CD14-positive monocyte (primary cell): ENCODE data around the gene TSPAN15. TPM values are rescaled to one million over a fixed set of nuclear protein-coding genes. Genes with fewer than 3 reads are reported as not detected.
A peak's percentile ranks its signal among the peaks of the same experiment; 100 is the strongest.

Experiments
- DNase-seq, 3 donors: peaks; one replicate each; pipeline ENCODE4 v3.0.0-alpha.2; 2011 to 2022
- H2AFZ ChIP-seq: 2 replicates; pipeline ENCODE4 v1.6.0; 2012; ENCODE audit warnings: mild to moderate bottlenecking, low read depth, low read length, inconsistent platforms; ENCODE audit not compliant: insufficient read depth, poor library complexity, severe bottlenecking
- H3K27ac ChIP-seq, 2 donors: 1 replicate in 1 of 2; 2 replicates in 1 of 2; pipeline ENCODE4 v1.5.1; 2012 to 2013; ENCODE audit warnings: low read length in 2 of 2, control low read depth in 1 of 2, inconsistent platforms in 1 of 2, low read depth in 1 of 2, mild to moderate bottlenecking in 1 of 2
- H3K27me3 ChIP-seq, 2 donors: one replicate each; pipeline versions ENCODE4 v1.6.0 to v1.6.1; 2011 to 2013; ENCODE audit warnings: low read length in 2 of 2; ENCODE audit not compliant: control insufficient read depth in 2 of 2, insufficient read depth in 2 of 2
- H3K36me3 ChIP-seq, 2 donors: replicated peaks in 1 of 2; 1 replicate in 1 of 2; 2 replicates in 1 of 2; pipeline versions ENCODE4 v1.5.1 to v1.6.1; 2012 to 2013; ENCODE audit warnings: low read length in 2 of 2, control low read depth in 1 of 2, inconsistent platforms in 1 of 2, mild to moderate bottlenecking in 1 of 2; ENCODE audit not compliant: insufficient read depth in 2 of 2, control insufficient read depth in 1 of 2
- H3K4me1 ChIP-seq, 2 donors: 1 replicate in 1 of 2; 2 replicates in 1 of 2; pipeline versions ENCODE4 v1.5.1 to v1.6.1; 2012 to 2013; ENCODE audit warnings: low read length in 2 of 2, control low read depth in 1 of 2, inconsistent platforms in 1 of 2, mild to moderate bottlenecking in 1 of 2, moderate library complexity in 1 of 2; ENCODE audit not compliant: insufficient read depth in 2 of 2, control insufficient read depth in 1 of 2
- H3K4me2 ChIP-seq: replicated peaks from 2 replicates; pipeline ENCODE3; 2012; ENCODE audit warnings: low read length, moderate library complexity, mild to moderate bottlenecking; ENCODE audit not compliant: poor library complexity, severe bottlenecking; ENCODE audit errors: extremely low read depth
- H3K4me3 ChIP-seq, 3 experiments: fragments of 200-600 bp in 1 of 3; sonication (generic) in 1 of 3; replicated peaks in 1 of 3; 1 replicate in 2 of 3; 2 replicates in 1 of 3; pipeline ENCODE4 v1.5.1; 2011 to 2013; ENCODE audit warnings: low read length in 3 of 3, mild to moderate bottlenecking in 3 of 3, control low read depth in 2 of 3, low read depth in 2 of 3, inconsistent platforms in 1 of 3, moderate library complexity in 1 of 3
- H3K79me2 ChIP-seq: 2 replicates; pipeline ENCODE4 v1.6.0; 2012; ENCODE audit warnings: mild to moderate bottlenecking, control low read depth, inconsistent platforms, low read length, moderate library complexity; ENCODE audit not compliant: insufficient read depth
- H3K9ac ChIP-seq: 2 replicates; pipeline ENCODE4 v1.6.0; 2017; ENCODE audit warnings: low read length, mild to moderate bottlenecking; ENCODE audit not compliant: insufficient read depth, poor library complexity, severe bottlenecking
- H3K9me3 ChIP-seq, 2 donors: replicated peaks in 1 of 2; 1 replicate in 1 of 2; 2 replicates in 1 of 2; pipeline versions ENCODE4 v1.5.1 to v1.6.1; 2012 to 2013; ENCODE audit warnings: low read length in 2 of 2, control low read depth in 1 of 2; ENCODE audit not compliant: control insufficient read depth in 1 of 2, insufficient read depth in 1 of 2
- H4K20me1 ChIP-seq: 2 replicates; pipeline ENCODE4 v1.6.0; 2012; ENCODE audit warnings: mild to moderate bottlenecking, low read length, control low read depth, moderate library complexity; ENCODE audit not compliant: insufficient read depth
- H3K27ac Mint-ChIP-seq, 7 donors: one replicate each; pipeline ENCODE4 v1.8.0; 2020; ENCODE audit warnings: mild to moderate bottlenecking in 7 of 7, mixed read lengths in 7 of 7, moderate library complexity in 6 of 7, inconsistent platforms in 2 of 7
- H3K27me3 Mint-ChIP-seq, 3 donors: one replicate each; pipeline ENCODE4 v1.8.0; 2021 to 2022; ENCODE audit warnings: low read depth in 3 of 3, mild to moderate bottlenecking in 3 of 3, mixed read lengths in 3 of 3, moderate library complexity in 3 of 3, inconsistent platforms in 1 of 3
- H3K36me3 Mint-ChIP-seq, 2 donors: one replicate each; pipeline ENCODE4 v1.8.0; 2020; ENCODE audit warnings: mixed read lengths in 2 of 2, inconsistent platforms in 1 of 2, mild to moderate bottlenecking in 1 of 2
- H3K4me1 Mint-ChIP-seq: one replicate; pipeline ENCODE4 v1.8.0; 2020; ENCODE audit warnings: mild to moderate bottlenecking, mixed read lengths
- H3K4me3 Mint-ChIP-seq, 2 donors: one replicate each; pipeline ENCODE4 v1.8.0; 2020; ENCODE audit warnings: mild to moderate bottlenecking in 2 of 2, mixed read lengths in 2 of 2, moderate library complexity in 1 of 2
- H3K9me3 Mint-ChIP-seq, 7 donors: one replicate each; pipeline ENCODE4 v1.8.0; 2020 to 2022; ENCODE audit warnings: mixed read lengths in 7 of 7, mild to moderate bottlenecking in 6 of 7, moderate library complexity in 6 of 7, inconsistent platforms in 2 of 7
- WGBS: methylation state at CpG from one replicate; pipeline ENCODE4 v1.1.5; 2013; ENCODE audit warnings: missing lambda C conversion rate; ENCODE audit not compliant: insufficient coverage; 5-methylcytosine and 5-hydroxymethylcytosine counted together
- intact Hi-C, 2 donors: fragments of 100-400 bp; cut with micrococcal nuclease; formaldehyde crosslinking; loops; one replicate each; pipeline versions ENCODE4 v1.15.0 to v1.15.1; 2023
- polyA plus RNA-seq, 3 donors: library from polyadenylated mRNA; depleted of rRNA in 1 of 3; unstranded in 2 of 3; stranded (reverse) in 1 of 3; fragments of 300-500 nt in 2 of 3; fragments of >200 nt in 1 of 3; fragmentation: Illumina TruSeq in 2 of 3; gene quantifications; 1 replicate in 2 of 3; 2 replicates in 1 of 3; pipeline ENCODE4 v1.2.3, GENCODE V29; 2012 to 2021
- TF ChIP-seq, protein P1 (sequence below): fragments of 200-600 bp; IDR thresholded peaks from one replicate; pipeline ENCODE4 v1.8.0; 2022; ENCODE audit warnings: antibody characterized with exemption, mild to moderate bottlenecking

Gene TSPAN15
- polyA plus RNA-seq, 3 donors, result 0.22 to 0.39 TPM; not detected in 1

DNA sequence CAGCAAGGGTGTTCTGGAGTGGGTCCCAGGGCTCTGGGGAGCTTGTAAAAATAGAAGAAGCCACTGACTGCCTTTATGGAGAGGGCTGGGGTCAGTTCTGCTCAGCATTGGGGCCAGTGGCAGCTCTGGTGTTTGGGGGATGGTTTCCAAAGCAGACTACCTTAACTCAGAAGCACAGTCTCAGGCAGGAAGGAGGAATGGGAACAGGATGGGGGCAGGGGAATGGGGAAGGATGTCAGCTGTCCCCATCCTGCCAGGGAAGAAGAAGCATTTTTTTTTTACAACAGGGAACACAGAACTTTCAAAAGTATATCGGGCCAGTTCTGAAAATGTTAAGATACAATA is 28.8 kb downstream of the TSPAN15 start:
- Histone ChIP-seq H3K9ac (no peak overlapping the region), H2AFZ (no peak overlapping the region), H3K9me3 (no peaks in the 10 kb centered on the region), H3K4me2 (no peak overlapping the region), H3K4me3 (no peak overlapping the region), H3K27me3 (no peaks in the 10 kb centered on the region), H3K79me2 (no peaks in the 10 kb centered on the region), H4K20me1 (no peaks in the 10 kb centered on the region), H3K27ac (no peak overlapping the region), H3K36me3 (no peaks in the 10 kb centered on the region), H3K4me1 (peaks cover 17 to 19% of the 10 kb centered on the region in 2 donors)
- Mint-ChIP-seq H3K27me3 (peaks cover 4 to 6% (median 6%) of the 10 kb centered on the region in 3 donors), H3K27ac (peak overlapping the region in 2 of 7 donors; percentile 4 to 17), H3K4me3 (no peak overlapping the region), H3K36me3 (no peaks in the 10 kb centered on the region), H3K9me3 (peaks cover 0 to 2% (median 0%) of the 10 kb centered on the region in 7 donors), H3K4me1 (peaks cover 24% of the 10 kb centered on the region)
- DNase-seq, result no peak
- intact Hi-C loops, result no loop called here
- TF ChIP-seq, protein P1, sequence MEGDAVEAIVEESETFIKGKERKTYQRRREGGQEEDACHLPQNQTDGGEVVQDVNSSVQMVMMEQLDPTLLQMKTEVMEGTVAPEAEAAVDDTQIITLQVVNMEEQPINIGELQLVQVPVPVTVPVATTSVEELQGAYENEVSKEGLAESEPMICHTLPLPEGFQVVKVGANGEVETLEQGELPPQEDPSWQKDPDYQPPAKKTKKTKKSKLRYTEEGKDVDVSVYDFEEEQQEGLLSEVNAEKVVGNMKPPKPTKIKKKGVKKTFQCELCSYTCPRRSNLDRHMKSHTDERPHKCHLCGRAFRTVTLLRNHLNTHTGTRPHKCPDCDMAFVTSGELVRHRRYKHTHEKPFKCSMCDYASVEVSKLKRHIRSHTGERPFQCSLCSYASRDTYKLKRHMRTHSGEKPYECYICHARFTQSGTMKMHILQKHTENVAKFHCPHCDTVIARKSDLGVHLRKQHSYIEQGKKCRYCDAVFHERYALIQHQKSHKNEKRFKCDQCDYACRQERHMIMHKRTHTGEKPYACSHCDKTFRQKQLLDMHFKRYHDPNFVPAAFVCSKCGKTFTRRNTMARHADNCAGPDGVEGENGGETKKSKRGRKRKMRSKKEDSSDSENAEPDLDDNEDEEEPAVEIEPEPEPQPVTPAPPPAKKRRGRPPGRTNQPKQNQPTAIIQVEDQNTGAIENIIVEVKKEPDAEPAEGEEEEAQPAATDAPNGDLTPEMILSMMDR, result no peak
- WGBS, result no CpG with 5 or more reads among the region's 1 CpG

DNA sequence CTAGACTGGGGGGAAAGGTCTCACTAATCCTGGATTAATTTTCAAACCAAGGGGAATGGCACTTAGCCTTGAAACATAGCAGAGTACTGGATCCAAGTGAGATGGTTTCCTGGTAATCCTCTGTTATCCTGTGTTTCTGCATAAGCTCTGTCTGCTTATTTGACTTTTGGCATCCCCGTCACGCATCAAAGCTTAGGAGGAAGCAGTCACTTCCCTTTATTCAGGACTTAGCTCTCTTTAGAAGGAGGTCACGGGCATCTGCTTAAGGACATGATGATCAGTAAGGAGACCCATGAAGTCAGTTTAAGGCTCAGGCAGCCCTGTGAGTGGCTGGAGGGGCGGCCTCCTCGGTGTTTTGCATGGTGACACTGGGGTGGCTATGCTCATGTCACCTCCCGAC is 30.0 kb downstream of the TSPAN15 start:
- Histone ChIP-seq H3K27ac (no peak overlapping the region), H3K4me2 (no peak overlapping the region), H3K36me3 (no peaks in the 10 kb centered on the region), H3K79me2 (no peaks in the 10 kb centered on the region), H3K9me3 (peaks cover 0 to under 1% of the 10 kb centered on the region in 2 donors), H2AFZ (no peak overlapping the region), H3K4me1 (peaks cover 17 to 19% of the 10 kb centered on the region in 2 donors), H3K4me3 (no peak overlapping the region), H3K9ac (no peak overlapping the region), H3K27me3 (no peaks in the 10 kb centered on the region), H4K20me1 (no peaks in the 10 kb centered on the region)
- H3K27ac Mint-ChIP-seq, result peak overlapping the region in 1 of 7 donors; percentile 13
- intact Hi-C loops, result no loop called here
- peak overlapping the region in 1 of 2 donors; percentile 37 for H3K4me3 Mint-ChIP-seq
- WGBS, result 55% methylated on average over 4 of the region's 6 CpGs
- DNase-seq, result peak; percentile 34 to 49 (median 47)
- peaks cover 4 to 8% (median 4%) of the 10 kb centered on the region in 3 donors for H3K27me3 Mint-ChIP-seq
- H3K9me3 Mint-ChIP-seq, result peaks cover 0 to 3% (median 2%) of the 10 kb centered on the region in 7 donors
- peaks cover 24% of the 10 kb centered on the region for H3K4me1 Mint-ChIP-seq
- TF ChIP-seq, protein P1, result no peak
- H3K36me3 Mint-ChIP-seq, result no peaks in the 10 kb centered on the region
